ENCODE results near the gene GTF2A1L.

Gene GTF2A1L

DNA sequence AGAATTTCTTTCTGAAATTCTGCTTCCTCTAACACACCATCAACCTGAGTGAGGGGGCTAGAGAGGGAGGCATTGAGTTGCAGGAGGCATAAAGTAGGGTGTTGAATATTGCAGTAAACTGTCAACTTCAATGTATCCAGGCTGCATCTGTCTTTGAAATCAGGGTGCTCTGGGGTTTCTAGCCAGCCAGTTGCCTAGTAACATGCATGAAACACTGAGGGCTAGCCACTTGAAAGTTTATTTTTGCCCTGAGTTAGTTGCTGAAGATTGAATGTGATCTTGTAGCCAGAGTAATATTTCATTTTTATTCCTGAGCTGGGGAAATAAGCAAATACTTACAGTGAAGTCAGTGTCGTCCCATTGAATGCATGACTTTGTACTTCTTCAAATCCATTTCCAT lies 96.0 kb downstream of the GTF2A1L start:
- TF ChIP-seq, protein P1, sequence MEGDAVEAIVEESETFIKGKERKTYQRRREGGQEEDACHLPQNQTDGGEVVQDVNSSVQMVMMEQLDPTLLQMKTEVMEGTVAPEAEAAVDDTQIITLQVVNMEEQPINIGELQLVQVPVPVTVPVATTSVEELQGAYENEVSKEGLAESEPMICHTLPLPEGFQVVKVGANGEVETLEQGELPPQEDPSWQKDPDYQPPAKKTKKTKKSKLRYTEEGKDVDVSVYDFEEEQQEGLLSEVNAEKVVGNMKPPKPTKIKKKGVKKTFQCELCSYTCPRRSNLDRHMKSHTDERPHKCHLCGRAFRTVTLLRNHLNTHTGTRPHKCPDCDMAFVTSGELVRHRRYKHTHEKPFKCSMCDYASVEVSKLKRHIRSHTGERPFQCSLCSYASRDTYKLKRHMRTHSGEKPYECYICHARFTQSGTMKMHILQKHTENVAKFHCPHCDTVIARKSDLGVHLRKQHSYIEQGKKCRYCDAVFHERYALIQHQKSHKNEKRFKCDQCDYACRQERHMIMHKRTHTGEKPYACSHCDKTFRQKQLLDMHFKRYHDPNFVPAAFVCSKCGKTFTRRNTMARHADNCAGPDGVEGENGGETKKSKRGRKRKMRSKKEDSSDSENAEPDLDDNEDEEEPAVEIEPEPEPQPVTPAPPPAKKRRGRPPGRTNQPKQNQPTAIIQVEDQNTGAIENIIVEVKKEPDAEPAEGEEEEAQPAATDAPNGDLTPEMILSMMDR (IDR thresholded peaks at IDR 0.05; ENCODE audit: borderline replicate concordance, insufficient read depth, low read depth, low read length): no peak
- no peak overlapping the region for H3K4me3 ChIP-seq (ENCODE audit: low read depth, low read length)

DNA sequence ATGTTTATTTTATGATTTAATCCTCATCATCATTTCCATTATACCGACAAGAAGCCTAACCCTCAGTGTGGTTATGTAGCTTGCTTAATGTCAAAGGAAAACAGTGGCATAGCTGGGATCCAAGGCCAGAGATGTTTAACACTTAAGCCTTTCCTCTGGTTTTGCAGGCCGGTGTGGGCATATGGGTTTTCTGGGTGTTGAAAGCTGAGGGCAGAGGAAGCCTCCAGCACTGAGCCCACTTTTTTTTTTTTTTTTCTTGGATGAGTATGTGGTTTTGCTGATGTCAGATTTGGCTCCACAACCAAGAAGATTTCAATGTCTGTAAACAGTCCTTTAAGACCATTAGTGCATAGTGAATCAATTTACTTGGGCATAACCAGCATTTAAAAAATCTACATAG lies 96.6 kb downstream of the GTF2A1L start:
- H3K4me3 ChIP-seq (ENCODE audit: low read depth, low read length): no peak overlapping the region
- TF ChIP-seq, protein P1 (IDR thresholded peaks at IDR 0.05; ENCODE audit: borderline replicate concordance, insufficient read depth, low read depth, low read length): no peak

DNA sequence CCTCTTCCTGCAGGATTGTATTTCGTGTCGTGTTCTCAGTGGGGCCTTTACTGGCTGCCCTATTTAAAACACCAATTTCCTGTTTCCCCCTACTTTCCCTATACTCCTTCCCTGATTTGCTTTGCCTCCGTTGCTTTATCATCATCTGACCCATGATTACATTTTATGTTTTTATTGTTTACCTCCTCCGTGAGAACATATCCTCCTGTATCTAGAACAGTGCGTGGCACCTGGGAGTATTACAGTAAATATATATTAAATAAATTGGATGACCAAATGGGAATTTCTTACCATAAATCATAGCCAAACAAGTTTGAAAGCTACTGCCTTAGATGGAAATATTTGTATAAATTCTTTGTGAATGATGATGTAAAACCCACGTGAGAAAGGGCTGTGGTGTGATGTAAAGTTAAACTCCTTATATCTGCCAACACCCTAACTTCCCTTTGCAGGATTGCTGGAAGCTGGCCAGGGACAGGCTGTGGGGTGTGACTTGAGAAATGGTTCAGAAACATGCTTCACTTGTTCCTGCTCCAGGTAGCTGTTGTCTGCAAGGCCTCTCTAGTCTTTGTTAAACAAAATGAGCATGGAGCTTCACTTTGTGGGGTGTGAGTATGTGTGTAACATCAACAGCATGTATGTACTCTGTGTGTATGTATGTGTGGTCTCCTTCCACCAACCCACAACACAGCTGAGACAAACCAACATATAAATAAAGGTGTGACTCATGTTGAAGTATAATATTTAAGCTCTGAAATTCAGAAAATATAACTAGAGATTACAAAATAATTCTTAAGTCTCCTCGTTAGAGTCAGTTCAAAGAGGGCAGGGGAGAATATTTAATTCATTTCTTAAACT lies 97.6 kb downstream of the GTF2A1L start:
- TF ChIP-seq, protein P1 (IDR thresholded peaks at IDR 0.05; ENCODE audit: borderline replicate concordance, insufficient read depth, low read depth, low read length): no peak
- no peak overlapping the region for H3K4me3 ChIP-seq (ENCODE audit: low read depth, low read length)

DNA sequence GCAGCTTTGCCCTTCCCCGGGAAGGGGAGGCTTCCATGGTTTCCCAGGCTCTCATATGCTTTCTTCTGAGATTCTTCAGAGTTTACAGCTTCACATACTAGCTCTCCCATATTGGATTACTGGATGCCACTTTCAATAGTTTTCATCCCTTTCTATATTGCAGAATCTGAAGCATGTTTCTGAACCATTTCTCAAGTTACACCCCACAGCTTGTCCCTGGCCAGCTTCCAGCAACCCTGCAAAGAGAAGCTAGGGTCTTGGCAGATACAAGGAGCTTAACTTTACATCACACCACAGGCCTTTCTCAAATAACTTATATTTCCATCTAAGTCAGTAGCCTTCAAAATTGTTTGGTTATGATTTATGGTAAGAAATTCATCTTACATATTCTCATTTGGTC lies 98.3 kb downstream of the GTF2A1L start:
- TF ChIP-seq, protein P1 (IDR thresholded peaks at IDR 0.05; ENCODE audit: borderline replicate concordance, insufficient read depth, low read depth, low read length): no peak

DNA sequence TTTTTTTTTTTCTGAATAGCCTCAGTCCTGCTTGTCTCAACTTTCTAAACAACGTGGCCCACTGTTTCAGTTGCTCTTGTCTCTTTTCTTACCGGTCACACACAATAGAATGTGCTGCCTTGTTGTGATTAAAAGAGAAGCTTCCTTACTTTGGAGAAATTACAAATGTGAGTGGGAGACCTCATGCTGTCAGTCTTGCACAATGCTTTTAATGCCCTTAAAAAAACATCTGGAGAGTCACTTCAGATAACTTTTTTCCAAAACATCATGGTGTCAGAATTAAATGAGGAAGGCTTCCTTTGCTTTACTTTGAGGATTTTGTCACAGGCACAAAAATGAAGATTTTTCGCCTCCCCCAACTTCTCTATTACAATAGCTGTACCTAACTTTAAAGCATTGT lies 100.2 kb downstream of the GTF2A1L start:
- TF ChIP-seq, protein P1 (IDR thresholded peaks at IDR 0.05; ENCODE audit: borderline replicate concordance, insufficient read depth, low read depth, low read length): no peak
- no peak overlapping the region for H3K4me3 ChIP-seq (ENCODE audit: low read depth, low read length)

More for the DNA sequence above, 98.3 kb downstream of the GTF2A1L start:
- H3K4me3 ChIP-seq (ENCODE audit: low read depth, low read length): no peak overlapping the region

DNA sequence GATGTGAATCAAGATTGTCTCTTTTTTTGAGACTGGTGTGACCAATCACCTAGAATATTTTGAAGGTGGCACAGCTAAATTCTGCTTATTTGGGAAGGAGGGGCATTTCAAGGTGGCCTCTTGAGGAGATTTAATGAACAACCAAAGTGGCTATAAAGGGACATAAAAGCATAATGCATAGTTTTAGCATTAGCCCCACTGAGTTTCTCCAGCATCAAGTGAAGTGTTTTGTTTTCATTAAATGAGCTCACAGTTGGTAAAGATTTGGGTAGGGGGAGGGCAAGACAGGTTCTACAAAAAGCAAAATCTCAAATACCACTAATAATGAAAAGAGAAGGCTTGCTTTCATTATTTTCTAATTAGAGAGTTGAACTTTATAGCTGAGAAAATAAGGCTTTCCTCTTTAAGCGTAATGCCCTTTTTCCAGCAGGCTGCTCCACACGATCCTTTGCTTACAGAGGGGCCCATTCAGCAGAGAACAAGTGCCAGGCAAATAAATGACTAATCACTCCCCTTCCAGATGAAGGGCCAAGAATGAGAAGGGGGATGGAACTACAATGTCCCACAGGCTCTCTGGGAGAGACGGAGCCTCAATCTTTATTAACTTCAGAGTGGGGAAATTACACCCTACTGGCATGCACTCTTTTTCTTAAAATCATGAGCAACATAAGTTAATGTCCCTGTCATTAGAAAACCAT lies 102.0 kb downstream of the GTF2A1L start:
- no peak overlapping the region for H3K4me3 ChIP-seq (ENCODE audit: low read depth, low read length)
- TF ChIP-seq, protein P1 (IDR thresholded peaks at IDR 0.05; ENCODE audit: borderline replicate concordance, insufficient read depth, low read depth, low read length): no peak
